HG02610 (cell line): ENCODE measurements around the gene CLEC18B.
A peak's percentile ranks its signal among the peaks of the same experiment; 100 is the strongest.
"Not testable (repeated sequence)": the region's sequence is repeated elsewhere in the genome, so short reads cannot be mapped to it uniquely, and the experiment has no call there.

Experiments
- ATAC-seq: cut with Tn5 transposase; IDR thresholded peaks from one replicate; pipeline ENCODE4 v1.9.1; 2021; ENCODE audit warnings: mild to moderate bottlenecking, moderate library complexity; ENCODE audit not compliant: unreplicated experiment

CLEC18B gene

DNA sequence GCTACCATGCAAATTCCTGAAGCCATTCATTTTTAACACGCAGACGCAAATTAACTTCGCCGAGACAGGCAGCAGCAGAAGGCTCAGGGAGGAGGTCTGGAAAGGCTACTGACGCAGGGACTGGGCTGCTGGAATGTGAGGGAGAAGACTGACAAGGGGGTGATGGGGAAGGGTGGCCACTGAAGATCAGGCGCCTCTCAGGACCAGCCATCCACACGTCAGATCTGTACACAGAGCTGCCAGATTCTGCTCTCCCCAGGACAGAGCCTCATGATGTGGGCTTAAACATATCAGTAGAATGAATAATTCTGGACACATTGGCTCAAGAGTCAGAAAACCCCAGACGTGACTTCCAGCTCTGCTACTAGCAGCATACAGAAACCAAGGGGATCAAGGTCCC lies 25.6 kb upstream of the CLEC18B start:
- no peak for ATAC-seq

DNA sequence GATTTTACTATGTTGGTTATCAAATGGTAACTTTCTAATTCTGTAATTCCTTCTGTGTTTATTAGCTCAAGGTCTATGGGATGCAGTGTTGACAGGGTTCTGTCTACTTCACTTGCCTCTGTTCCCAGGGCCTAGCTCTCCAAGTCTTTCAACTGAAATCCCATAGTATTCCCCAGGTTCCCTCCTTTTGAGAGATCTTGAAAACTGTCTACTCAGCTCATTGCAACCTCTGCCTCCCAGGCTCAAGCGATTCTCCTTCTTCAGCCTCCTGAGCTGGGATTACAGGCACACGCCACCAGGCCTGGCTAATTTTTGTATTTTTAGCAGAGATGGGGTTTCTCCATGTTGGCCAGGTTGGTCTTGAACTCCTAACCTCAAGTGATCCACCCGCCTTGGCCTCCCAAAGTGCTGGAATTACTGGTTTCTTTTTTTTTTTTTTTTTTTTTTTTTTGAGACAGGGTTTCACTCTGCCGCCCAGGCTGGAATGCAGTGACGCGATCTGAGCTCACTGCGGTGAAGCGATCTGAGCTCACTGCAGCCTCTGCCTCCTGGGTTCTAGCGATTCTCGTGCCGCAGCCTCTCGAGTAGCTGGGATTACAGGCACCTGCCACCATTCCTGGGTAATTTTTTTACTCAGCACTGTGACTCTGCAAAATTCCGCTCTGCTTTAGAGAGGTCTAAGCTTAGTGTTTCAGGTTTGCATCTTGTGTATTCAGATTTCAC lies 22.5 kb upstream of the CLEC18B start:
- ATAC-seq: not testable (repeated sequence)

DNA sequence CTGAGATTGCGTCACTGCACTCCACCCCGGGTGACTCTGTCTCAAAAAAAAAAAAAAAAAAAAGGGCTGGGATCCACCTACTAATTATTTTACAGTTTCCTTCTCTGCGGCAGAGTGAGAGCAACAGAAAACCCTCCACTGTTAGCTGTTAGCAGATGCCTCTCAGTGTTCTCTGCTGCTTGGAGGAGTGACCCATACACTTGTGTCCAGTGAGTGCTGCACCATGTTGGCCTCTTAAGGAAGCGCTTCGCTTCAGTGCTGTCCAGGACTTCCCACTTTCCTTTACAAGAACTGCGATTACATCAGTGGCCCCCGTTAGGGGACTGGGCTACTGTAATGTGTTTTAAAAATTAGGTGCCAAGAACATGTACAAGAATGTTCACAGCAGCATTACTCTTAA lies 18.4 kb upstream of the CLEC18B start:
- ATAC-seq: no peak

DNA sequence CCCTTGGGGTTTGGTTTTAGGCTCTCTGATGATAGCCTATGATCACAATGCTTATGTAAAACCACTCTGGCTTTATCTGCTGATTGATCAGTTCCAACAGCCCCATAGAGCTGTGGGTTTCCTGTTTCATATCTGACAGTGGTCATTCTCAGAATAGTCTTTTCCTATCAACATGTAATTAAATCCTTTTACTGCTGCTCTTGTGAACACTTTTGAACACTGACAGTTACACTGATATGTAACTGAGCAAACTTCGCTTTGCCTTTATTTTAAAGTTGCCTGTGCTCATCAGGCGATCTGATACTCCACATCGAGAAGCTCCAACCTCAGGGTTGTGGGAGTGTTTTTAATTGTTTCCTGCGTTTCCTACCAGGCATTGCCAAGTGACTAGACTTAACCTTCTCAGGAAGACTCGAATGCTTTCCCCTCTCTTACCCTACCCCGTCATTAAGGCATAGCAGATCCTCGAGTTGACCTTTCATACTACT lies 17.3 kb upstream of the CLEC18B start:
- ATAC-seq: no peak

DNA sequence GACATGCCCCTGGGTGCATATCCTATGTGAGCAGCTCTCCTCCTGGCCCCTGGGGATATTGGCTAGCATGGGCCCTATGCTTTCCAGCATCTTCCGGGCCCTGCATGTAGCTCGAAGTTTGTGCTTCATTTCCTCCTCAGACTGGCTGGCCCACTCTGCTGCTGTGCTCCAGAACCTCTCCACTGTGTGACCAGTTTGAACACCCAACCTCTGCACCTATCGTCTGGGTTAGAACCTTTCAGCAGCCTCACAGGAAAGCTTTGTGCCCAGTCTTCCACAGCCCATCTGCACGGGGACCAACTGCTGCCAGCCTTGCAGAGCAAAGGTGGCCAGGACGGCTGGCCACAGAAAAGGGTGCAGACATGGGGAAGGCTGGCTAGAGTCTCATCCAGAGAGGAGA lies 10.2 kb upstream of the CLEC18B start:
- no peak for ATAC-seq

DNA sequence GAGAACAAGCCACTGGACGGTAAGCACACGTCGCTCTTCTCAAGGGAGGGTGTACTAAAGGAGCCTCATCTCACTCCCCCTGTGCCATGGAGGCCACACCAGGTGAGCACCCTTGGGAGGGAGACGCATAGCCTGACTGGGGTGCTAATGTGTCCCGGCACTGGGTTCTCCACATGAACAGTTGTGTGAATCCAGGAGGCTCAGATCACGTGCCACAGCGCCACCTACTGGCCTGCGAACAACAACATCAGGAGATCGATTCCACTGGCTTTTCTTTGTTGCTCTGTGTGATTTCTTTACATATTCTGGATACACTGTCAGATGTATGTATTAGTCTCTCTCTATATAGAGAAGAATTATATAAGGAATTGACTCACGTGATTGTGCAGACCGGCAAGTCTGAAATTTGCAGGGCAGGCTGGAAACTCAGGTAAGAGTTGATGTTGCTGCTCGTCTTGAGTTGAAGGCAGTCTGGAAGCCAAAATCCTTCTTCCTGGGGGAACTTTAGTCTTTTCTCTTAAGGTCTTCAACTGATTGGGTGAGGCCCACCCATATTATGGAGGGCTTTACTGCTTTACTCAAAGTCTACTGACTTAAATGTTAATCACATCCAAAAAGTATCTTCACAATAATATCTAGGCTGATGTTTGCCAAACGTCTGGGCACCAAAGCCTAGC lies 8.9 kb upstream of the CLEC18B start:
- ATAC-seq: peak; percentile 56

DNA sequence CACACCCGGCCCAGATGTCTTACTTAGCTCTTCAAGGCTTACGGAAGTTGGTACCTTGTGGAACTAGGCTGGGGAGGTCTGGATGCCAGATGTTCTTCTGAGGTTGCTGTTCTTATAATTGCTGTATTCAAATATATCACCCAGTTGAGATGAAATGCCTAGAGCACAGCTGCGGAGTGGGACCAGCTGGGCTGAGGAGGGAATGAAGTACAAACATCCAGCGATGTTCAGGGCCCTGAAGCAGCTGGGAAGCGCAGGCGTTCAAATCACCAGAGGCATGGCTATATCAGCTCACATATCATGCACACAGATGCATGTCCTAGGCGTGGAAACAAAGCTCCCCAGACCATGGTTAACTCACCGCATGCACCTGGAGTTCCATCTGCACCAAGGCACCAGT lies 7.2 kb upstream of the CLEC18B start:
- not testable (repeated sequence) for ATAC-seq

DNA sequence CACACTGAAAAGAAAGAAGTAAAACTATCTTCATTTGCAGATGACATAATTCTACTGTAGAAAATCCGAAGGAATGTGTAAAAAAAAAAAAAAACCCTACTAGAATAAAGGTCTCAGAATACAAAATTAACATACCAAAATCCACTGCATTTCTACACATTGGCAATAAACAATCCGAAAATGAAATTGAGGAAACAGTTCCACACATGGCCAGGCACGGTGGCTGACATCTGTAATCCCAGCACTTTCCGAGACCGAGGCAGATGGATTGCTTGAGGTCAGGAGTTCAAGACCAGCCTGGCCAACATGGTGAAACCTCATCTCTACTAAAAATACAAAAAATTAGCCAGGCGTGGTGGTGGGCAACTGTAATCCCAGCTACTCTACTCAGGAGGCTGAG lies 4.5 kb upstream of the CLEC18B start:
- not testable (repeated sequence) for ATAC-seq

DNA sequence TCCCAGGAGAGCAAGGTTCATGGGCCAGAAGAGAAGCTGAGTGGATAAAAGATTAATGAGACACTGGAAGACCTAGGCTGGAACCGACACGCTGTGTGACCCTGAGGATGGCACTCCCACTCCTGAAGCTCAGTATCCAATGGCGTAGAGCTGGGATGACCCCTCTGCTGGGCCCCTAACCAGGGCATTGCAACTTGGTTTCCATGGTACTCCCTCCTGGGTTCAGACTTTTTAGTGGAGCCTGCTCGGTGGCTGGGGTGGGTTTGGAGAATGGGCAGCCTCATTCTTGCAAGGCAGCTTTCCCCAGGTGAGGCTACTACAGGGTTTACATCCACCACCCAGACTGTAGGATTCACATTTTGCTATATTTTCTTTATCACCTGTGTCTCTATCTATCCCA lies 2.4 kb upstream of the CLEC18B start:
- ATAC-seq: not testable (repeated sequence)

DNA sequence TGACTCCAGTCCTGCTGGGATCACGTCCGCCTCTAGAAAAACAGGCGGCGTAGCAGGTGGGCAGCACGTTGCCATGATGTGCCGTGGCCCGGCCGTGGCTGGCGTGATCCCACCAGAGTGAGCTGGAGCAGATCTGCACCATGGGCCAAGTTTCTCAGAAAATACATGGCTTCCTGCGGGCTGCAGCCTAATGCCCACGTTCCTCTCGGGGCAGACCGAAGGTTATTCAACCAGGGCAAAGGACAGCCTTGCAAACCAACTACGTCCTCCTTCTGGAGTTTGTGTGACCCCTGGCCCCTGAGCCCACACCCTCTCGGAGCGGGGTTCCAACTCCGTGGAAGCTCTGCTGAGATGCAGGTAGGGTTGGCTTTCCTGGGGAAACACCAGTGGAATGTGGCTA lies 808 bp upstream of the CLEC18B start:
- ATAC-seq: not testable (repeated sequence)

DNA sequence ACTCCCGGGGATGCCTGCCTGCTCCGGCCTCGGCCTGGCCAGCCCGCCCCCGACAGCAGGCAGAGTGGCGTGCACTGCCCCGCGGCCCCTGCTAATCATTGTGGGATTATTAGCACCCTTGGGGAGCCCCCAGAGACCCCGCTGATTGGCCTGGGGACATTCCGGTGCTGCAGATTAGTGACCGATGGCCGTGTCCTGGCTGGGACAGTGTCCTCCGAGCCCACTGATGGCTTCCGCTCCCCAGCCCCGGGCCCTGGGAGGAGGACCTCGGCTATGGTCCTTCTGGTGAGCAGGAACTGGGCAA lies 156 bp upstream of the CLEC18B start:
- ATAC-seq: not testable (repeated sequence)

DNA sequence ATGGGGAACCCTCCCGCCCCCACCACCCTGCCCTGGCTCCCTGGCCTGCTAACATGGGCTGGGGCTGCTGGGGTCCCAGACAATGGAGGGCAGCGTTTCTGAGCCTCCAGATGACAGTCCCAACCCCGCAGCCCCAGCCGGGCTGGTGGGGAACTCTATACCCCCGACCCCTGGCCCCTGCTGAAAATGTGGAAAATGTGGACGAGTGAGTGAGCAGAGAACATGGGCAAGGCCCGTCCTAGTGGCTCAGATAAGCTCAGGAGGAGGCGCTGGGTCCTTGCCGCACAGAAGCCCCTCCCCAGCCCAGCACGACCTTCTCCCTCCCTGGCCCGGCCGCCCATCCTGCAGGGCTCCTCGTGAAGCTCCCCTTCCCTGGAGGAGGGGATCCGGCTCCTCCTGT lies 1.5 kb downstream of the CLEC18B start:
- not testable (repeated sequence) for ATAC-seq

DNA sequence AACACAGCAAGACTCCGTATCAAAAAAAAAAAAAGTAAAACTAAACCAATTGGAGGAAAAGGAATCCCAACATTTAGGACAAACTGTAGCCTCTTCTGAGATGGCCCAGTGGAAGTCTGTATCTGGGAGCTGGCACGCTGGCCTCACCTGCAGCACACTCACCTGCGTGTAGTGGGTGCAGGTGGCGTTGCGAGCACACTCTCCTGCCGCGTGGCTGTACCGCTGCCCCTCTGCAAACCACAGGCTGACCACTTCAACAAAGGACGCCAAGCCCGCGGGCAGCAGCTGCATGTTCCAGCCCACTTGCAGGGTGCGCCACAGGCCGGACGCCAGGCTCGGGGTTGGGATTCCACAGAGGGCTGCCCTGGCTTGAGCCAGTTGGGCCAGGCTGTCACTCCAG lies 3.4 kb downstream of the CLEC18B start:
- ATAC-seq: not testable (repeated sequence)

DNA sequence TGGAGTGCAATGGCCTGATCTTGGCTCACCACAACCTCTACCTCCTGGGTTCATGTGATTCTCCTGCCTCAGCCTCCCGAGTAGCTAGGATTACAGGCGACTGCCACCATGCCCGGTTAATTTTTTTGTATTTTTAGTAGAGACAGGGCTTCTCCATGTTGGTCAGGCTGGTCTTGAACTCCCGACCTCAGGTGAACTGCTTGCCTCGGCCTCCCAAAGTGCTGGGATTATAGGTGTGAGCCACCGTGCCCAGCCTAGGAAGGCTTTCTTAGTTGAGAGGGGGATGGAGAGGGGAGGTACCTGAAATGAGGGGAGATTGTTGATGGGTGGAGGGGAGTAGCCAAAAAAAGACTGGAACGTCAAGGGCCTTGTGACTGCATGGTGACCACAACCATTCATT lies 7.4 kb downstream of the CLEC18B start:
- not testable (repeated sequence) for ATAC-seq

DNA sequence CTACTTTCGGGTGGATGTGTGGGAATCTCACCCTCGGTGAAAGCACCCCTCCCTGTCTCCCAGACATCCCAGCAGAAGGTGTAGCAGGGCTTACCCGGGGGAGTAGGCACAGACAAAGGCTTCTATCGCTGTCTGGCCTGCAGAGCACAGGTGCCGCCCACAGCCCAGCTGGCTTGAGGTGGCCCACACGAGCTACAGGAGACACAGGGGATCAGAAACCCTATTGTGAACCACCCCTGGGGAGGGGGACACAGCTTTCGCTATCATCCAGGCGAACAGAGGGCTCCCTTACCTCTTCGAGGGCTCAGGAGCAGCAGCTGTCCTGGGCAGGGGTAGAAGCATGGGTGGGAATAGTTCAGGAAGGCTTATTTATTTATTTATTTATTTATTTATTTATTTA lies 7.8 kb downstream of the CLEC18B start:
- not testable (repeated sequence) for ATAC-seq

DNA sequence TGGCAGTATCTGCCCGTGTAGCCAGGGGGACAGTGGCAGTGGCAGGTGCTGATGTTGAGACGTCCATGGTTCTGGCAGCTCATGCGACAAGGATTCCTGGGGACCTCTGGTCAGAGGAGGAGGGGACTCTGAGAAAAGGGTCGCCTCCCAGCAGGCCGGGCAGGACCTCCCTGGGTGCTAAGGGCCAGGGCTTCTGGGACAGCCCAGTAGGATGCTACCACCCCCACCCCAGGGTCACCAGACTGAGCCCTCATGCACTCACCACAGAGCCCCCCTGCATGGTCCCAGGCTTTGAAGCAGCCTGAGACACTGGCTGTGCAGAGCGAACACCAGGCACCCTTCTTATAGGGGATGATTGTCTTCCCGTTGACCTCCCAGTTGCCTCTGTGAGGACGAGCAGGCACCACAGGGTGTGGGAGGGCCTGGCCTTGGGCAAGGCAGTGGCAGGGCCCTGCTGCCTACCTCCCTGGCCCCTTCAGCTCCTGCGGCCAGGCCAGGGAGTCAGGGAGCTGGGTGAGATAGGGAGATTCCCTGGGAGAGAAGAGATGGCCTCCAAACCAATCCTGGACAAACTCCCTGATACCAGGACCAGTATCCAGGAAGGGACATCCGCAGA lies 8.4 kb downstream of the CLEC18B start:
- ATAC-seq: not testable (repeated sequence)

DNA sequence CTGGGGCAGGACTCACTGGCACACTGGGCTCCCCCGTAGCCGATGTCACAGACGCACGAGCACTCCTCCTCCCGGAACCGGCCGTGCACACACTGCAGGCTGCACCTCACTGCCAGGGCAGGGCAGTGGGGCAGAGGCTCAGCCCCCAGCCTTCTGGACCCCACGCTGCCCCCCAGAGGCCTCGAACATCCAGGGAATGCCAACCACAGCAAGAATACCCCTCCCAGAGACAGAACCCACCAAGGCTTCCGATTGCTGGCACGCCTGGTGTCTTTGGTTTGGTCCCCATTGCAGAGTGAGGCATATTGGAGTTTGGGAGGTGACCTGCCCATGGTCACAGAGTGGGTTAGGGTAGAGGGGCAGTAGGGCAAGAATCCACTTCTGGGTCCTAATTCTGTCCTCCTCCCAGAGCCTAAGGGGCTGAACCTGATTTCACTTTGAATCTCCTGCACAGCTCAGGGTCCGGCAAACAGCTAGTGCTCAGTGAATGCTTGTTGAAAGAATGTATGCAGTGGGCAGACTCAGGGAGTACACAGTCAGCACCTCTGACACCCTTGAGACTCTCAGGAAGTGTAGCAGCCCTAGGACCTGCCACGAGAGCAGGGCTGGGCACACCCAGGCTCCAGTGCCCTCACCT lies 9.0 kb downstream of the CLEC18B start:
- not testable (repeated sequence) for ATAC-seq

DNA sequence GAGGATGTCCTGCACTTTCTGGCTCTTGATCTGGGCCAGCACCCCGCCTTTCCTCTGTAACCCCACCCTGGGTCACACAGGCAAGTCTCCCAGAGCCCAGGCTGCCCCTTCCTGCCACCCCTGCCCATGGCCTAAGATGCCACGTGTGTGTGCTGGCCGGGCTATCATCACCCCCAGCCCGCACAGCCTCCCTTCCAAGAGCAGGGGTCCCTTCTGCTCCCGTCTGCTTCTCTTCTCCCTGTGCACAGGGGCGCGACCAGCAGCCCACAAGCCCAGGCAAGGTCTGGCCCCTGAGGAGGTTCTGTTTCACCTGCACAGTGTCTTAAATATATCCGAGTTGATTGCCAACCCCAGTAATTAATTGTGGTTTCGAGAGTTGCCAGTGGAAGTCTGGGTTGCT lies 10.3 kb downstream of the CLEC18B start:
- ATAC-seq: not testable (repeated sequence)

DNA sequence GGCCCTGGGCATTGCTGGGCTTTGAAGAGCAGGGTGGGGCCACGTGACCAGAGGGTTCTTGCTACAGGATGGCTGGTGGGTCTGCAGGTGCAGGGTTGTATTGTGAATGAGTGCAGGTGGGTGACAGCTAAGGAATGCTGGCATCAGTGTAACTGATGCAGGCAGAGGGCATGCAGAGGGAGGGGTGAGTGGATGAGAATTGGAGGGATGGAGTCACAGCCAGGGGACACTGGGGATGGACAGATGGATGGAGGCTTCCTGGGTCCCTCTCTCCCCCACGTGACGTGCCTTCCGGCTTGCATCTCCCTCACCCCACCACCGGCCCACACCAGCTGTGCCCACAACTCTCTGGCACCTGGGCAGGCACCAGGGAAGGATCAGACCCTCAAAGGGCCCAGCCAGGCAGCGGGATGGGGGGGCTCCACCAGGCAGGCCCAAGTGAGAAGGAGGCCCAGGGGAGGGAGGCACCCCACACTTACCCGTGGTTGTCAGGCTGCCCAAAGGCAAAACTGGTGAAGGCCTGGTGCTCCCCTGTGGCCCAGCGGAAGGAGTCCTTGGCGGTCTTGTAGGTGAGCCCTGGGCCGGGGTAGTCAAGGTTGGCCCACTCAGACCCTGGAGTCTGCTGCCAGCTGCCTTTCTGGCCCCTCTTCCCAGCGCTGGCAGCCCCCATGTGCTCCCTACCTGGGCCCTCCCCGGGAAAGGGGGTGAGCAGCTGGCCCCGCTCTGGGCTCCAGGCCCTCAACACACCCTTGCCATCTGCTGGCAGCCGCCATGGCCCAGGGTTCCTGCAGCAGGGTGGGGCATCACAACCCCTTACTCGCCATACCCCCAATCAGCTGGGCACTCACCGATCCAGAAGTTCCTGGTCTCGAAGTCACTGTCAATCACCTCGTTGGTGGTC lies 11.0 kb downstream of the CLEC18B start:
- not testable (repeated sequence) for ATAC-seq

DNA sequence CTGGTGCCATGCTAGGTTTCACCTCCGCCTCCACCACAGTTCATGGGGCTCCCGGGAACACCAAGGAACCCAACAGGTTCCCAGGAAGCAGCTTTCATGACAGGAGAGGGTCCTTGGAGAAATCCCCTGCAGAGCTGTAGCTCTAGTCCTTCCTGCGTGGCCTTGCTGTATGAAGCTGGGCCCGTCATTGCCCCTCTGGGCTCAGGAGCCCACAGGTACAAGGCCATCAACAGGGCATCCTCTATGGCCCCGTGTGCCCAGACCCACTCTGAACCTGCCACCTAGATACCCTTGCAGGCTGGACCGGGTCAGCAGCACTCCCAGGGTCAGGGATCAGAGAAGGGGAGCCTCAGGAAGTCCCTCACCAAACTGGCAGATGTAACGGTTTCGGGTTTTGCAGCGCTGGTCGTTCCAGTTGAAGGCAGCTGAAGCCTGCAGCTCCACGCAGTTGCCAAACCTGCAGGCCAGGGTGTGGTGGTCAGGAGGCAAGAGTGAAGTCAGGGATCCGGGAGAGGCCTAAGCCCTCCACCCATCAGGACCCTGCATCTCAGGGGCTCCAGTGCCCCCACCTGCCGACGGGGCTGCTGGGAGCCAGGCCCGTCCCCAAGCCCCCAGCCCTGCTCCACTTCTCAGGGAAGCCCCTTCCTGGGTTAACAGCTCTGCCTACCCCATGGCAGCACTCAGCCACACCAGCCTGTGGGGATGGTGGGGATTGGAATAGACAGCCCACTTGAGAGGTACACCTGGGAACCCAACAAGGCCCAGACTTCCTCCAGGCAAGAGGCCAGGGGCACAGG lies 11.9 kb downstream of the CLEC18B start:
- ATAC-seq: not testable (repeated sequence)
